HG03378 (cell line): ENCODE data around the gene LARP6.

Experiments
- ATAC-seq: cut with Tn5 transposase; IDR thresholded peaks from one replicate; pipeline ENCODE4 v1.9.1; 2021; ENCODE audit warnings: mild to moderate bottlenecking, moderate library complexity; ENCODE audit not compliant: unreplicated experiment

LARP6 gene

DNA sequence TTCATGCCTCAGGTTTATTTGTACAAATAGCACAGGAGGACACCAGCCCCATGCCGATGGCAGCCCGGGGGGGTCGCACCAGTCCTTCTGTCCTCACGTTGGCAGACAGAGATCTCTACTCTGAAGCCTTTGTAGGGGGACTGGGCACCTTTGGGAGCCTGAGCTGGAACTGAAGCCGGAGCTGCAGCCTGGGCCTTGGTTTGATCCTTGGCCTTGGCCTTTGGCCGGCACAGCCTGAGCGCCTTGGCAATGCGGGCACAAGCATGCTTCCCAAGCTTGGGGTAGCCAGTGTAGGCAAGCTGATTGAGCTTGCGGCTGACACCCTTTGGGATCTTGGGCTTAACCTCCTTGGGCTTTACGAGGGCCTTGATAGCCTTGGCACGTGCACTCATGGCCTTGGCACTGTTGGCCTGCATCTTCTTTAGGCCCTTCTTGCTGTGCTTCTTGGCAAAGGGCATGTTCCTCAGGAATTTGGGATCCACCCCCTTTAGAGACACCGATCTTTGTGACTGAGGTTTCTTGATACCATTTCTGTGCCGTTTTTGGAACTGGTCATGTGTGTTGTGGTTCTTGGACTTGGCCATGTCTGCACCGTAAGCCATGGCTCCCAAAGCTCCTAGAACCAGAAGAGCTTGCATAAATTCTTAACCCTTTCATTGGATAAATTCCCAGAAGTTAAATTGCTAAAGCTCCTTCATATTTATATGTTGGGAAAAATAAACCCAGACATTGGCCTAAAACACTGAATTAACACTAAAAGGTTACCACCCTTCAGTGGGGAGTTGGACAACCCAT is 57.2 kb downstream of the LARP6 start:
- no peak for ATAC-seq

DNA sequence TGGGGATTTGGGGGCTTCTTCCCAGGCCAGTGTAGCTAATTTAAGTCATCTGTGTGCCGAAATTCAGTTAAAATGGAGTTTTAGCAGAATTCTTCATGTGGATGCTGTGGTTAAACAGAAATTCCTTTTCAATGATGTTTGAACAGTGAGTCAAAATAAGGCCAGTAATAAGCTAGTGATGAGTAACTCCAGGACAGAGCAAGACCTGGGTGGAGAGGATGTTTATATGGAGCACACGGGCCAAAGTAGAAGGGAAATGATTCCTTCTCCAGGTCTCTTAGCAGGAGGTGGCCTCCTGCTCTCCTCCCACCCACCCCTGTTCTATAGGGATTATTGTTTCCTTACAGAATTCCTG is 58.7 kb downstream of the LARP6 start:
- no peak for ATAC-seq

DNA sequence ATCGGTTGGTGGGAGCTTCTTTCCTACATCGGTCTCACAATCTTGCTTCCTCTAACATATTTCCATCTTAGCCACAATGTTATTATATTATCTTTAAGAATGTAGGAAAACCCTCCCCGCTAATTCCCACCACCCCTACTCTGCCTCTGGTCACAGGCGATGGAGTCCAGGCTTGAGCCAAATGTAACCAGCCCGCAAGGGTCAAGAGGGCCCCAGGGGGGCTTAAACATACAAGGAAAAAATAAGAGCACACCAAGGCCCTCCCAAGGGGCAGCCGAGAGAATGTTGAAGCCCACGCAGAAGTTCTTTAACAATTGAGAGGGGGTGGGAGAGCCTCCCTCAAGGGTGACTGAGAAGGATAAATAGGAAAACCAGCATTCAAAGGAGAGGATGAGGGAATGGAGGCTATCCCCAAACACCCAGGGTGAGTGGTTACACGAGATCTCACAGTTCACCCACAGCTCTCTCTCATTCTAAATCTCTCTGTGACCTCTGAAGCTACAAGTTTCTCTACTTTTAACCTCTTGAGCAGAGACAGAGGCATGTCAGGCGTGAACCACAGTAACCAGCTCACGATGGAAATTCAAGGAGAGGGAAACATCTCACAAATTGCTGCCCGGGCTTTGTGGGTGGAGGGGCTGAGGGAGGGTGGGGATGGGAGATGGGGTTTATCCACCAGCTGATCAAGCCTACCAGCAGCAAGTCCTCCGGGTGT is 59.2 kb downstream of the LARP6 start:
- ATAC-seq, result no peak

DNA sequence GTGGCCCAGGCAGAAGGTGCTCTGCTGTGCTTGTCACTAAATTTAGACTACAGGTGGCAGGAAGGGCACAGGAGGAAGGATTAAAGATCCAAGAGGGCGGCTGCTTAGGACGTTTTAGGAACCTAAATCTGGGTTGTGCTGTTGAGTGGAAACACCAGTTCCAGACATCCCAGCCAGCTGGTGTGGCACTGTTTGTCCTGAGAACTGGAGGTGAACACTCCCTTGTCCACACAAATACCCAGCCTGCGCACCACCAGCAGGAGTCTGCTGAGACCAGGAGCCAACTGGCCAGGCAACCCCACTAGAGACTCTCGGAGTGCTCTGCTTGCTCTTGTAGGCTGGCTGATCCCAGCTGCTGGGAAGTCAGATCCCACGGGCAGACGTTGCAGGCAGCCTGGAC is 60.3 kb downstream of the LARP6 start:
- ATAC-seq, result no peak

DNA sequence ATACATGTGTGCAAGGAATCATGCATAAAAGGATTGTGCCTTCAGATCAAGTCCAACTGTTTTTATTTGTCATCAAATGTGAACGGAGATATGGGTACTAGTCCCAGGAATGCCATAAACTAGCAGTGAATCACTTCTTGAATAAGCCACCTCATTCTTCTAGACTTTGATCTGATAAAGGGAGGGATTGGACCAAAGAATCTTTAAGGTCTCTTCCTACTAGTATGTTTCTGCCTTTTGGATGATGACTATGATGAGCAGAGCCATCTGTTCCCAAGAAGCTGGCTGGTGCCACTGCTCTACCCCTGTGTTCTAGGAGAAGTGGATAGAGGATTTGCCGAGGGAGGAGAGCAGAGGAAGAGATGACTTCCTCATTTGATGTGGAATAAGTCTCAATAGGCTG is 61.8 kb downstream of the LARP6 start:
- no peak for ATAC-seq

DNA sequence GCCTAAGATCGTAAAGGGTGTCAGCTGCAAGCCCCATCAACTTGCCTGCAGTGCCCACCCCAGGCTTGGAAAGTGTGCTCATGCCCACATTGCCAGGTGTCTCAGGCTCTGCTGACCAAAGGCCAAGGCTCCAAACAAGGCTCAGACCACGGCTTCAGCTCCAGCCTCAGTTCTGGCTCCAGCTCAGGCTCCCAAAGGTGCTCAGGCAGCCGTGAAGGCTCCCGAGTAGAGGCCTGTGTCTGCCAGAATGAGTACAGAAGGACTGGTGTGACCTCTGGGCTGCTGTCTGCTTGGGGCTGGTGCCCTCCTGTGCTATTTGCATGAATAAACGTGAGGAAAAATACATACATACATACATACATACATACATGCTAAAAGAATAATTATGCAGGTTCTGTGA is 62.7 kb downstream of the LARP6 start:
- no peak for ATAC-seq

DNA sequence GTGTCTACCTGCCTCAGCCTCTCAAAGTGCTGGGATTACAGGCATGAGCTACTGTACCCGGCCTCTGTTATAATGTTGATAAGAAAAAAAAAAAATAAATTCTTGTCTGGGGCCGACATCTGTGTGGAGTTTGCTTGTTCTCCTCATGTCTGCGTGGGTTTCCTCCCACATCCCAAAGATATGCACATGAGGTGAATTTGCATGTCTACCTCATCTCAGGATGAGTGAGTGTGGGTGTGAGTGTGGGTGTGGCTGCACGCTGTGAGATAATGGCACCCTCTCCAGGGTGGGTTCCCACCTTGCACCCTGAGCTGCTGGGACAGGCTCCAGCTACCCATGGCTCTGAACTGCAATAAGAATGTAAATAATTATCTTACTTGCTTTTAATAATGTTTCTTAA is 64.7 kb downstream of the LARP6 start:
- no peak for ATAC-seq

DNA sequence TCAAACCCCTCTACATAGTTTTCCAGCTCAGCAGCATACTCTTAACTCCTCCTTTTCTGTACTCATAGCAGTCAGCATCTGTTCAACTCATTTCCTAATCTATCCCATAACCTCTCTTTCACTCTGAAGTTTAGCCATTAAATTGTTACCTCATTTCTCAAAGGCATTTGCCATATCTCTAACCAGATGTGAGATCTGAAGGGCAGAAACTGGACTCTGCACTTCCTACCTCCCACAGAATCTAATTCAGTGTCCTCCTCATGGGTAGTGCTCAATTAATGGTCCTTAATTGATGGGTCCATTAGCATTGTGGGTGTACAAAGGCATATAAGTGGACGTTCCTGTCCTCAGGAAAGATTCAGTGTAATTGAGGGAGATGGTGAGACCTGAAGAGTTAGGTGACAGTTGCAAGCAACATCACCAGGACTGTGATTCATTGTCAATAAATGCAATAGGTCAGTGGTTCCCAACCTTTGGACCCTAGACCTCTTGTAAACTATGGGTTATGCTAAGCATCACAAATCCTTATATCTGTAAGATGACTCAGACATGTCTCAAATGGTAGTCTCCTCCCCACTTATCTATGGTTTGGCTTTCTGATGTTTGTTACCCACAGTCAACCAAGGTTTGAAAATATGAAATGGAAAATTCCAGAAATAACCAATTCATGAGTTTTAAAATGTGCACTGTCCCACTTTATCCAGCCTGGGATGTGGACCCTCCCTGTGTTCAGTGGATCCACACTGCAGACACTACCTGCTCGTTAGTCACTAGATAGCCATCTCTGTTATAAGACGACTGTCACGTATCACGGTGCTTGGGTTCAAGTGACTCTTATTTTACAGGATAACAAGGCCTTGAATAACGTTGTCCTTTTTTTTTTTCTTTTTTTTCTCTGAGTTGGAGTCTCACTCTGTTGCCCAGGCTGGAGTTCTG is 65.6 kb downstream of the LARP6 start:
- no peak for ATAC-seq

DNA sequence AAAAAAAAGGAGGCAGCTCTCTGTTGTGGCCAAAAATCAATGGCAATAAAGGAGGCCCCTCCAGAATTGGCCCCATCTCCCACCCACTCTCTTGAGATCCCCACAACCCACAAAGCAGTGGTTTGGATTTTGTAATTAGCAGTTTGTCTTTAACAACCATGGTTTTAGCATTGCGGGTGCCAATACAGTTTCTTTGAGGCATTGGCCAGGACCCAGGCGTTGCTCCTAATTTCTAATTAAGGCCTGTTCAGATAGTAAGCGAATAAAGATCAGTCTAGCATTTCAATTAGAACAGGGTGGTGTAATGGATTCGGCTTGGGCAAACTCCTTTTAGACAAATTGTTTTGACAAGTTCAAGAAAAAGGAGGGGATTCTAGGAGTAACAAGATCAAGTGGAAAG is 67.0 kb downstream of the LARP6 start:
- no peak for ATAC-seq

DNA sequence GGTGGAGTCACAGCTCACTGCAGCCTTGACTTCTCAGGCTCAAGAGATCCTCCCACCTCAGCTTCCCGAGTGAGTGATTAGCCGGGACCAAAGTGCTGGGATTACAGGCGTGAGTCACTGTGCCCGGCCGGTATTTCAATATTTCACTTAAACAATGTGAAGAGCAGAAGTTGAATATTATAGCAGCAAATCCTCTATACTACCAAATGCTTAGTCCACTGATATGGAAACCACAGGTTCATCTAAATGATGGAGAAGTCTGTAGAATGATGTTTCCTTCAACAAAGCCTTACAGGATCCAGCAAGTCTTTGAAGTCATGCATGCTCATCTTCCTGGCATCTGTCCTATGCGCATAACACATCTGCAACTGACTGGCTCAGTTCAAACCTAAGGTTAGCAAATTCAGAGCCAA is 70.3 kb downstream of the LARP6 start:
- ATAC-seq, result no peak

DNA sequence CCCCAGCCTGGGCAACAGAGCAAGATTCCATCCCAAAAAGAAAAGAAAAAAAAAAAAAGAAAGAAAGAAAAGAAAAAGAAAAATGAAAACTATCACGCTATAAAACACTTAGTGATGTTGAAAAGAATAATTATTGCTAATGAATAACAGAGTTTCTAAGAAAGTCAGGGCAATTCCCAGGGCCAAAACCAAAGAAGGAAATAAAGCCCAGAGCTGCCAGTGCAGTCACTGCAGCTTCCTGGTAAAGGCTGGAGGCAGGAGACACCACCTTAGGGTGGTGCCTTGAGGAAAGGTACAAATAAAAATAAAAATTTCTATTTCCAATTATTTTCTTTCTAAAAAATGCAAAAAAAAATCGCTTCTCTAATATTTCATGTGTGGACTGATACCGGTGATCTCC is 70.9 kb downstream of the LARP6 start:
- no peak for ATAC-seq

DNA sequence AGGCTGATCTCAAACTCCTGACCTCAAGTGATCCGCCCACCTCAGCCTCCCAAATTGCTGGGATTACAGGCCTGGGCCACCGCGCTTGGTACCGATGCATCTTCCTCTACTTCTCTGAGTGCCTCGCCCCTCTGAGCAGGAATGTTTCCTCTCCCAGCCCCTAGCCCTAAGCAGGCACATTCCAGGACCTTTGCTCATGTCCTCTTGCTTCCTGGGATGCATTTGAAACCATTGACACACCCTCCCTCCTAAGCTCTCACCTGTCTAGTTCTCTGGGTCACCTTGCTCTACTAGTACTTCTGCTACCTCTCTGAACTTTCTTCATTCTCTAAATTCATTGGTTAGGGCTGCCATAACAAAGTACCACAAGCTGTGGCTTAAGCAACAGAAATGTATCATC is 72.7 kb downstream of the LARP6 start:
- ATAC-seq, result no peak
